GM18909 (cell line): ENCODE results near the gene VASH1.

Source experiments
- ATAC-seq: cut with Tn5 transposase; IDR thresholded peaks from one replicate; pipeline ENCODE4 v1.9.1; 2021; ENCODE audit warnings: mild to moderate bottlenecking; ENCODE audit not compliant: unreplicated experiment, poor library complexity

VASH1 gene

DNA sequence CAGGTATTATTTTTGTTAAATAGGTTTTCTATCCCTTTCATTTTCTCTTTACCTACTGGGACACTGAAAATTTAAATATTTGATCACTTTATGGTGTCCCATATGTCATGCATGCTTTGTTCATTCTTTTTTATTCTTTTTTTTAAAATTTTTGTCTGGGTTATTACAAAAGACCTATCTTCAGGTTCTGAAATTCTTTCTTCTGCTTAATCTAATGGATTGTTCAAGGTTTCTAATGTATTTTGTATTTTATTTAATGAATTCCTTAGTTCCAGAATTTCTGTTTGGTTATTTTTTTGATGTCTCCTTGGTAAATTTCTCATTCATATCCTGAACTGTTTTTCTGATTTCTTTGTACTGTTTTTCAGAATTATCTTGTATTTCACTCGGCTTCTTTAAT lies 20.2 kb upstream of the VASH1 start:
- no peak for ATAC-seq

DNA sequence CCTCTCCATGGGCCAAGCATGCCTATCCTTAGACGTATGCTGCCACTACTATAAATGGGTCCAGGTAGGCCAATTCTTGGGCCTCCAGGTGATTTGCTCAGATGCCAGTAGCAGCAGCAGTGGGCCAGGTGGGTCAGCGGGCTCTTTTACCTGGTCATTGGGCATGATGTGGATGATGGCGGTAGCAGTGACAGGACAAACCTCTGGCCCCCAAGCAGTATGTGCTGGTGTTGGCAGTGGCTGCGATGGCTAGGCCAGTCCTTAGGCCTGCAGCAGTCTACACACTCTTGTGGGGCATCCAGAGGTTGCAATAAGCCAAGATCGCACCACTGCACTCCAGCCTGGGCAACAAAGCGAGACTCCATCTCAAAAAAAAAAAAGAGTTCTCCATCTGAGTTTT lies 19.1 kb upstream of the VASH1 start:
- ATAC-seq, result no peak

DNA sequence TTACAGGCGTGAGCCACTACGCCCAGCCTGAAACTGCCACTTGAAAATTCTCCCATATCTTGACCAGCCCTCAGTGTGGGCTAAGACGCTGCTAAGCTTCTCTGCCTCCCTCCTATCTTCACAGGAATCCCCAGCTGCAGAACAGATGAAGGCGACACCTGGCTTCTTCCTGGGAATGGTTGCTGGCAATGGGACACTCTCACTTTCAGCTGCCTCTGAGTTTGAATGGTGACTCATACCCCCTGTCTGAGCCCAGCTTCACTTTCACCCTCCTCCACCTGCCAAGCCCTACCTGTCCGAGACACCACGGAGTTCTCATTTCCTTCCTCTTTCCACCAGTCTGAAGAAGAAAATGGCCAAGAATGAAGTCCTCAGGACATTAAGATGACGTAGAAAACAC lies 18.3 kb upstream of the VASH1 start:
- ATAC-seq, result no peak

DNA sequence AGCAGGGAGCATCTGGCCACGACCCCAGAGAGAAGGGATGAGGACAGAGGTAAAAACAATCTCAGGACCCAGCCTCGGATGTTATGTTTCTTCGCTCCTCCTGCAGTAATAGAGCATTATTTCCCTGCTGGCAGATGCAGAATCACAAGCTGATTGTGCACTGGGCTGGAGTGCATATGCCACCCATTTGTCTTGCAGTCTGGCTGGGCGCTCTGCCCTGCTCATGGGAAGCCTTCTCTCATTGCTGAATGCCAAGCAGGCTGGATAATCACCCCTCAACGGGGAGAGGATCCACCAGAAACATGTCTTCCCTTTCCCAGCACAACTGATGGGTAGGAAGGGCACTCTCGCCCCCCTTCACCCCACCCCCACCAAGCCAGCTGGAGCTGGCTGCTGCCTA lies 8.5 kb upstream of the VASH1 start:
- no peak for ATAC-seq

DNA sequence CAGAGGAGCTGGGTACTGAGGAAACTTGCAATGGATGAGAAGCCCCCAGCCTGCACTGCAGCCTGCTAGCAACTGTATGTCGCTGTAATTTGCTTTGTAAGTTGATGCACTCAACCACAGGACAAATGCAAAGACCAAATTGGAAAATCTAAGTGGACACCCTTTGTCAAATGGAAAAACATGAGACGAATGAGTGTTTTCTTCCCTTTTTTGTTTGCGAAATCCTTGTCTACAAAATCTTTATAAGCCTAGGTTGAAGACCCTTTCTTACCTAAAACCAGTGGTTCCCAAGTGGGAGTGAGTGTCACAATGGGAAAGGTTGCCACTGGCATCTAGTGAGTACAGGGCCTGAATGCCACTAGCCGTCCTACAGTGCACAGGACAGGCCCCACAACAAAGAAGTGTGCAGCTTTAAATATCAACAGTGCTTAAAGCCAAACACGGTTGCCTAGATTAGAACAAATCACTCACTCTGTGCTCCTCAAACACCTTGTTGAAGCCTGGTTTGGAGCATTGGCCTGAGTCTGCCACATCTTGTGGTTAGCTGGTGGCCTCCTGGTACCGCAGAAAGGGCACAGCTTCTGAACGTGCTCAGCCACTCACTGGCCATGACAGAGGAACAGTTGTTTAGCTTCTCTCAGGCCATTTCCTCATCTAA lies 7.6 kb upstream of the VASH1 start:
- no peak for ATAC-seq

DNA sequence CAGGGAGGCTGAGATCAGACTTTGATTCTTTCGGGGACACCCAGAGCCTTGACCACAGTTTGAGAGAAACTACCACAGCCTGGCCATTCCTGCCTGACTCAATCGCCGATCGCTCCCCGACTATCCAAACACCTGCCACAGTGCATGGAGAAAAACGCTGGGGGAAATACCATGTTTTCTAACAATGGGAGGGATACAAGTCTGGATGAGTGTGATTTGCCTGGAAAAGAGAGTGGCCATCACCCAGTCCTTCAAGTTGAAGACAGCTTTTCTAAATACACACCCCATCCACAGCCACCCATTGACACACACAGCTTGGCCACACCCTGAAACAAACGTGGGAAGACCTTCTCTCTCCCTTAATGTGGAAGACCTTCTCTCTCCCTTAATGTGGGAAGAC lies 6.7 kb upstream of the VASH1 start:
- no peak for ATAC-seq

DNA sequence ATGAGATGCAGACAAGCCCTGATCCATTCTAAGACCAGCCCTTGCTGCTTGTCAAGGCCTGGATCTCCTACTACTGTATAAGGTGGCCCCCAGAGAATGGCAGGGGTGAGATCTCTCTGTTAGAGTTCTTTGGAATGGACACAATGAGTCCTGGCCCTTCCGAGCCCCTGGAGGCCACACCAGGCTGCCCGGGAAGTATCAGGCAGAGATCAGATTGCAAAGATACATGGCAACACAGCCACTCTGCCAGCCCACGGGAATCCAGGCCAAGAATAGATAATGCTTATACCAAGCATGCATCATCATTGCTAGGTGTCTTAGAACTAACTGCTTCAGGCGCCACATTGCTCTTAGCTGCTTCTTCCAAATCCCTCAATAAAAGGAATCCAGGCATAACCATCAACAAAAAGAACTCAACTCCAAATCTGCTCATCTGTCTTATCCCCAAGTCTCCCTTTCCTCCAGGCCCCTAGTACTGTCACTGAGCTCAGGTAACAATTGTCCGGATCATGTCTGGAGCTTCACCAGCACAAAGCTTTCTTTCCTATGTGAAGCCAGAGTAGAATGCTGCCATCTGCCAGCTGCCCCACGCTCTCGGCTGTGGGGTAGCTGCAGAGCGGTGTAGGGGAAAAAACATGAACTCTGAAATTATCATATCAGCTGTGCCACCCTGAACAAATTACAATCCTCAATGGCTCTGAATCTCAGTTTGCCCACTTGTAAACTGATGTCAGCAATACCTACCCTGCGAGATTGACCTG lies 5.5 kb upstream of the VASH1 start:
- no peak for ATAC-seq

DNA sequence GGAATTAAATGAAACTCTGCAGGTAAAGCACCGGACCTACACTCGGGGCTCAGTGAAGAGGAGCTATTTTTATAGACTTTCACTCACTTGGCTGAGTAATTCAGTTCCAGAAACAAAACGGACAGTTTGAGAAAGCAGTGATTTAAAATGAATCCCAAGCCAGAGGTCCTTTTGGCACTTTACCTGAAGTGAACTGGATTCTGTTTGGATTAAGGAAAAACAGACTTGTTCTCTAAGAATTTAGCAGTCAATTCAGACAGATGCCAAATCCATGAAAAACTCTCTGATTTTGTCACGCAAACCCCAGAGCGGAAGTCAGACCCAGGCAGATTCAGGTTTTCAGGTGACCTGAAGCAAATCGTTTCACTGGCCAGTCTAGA lies 4.9 kb upstream of the VASH1 start:
- no peak for ATAC-seq

DNA sequence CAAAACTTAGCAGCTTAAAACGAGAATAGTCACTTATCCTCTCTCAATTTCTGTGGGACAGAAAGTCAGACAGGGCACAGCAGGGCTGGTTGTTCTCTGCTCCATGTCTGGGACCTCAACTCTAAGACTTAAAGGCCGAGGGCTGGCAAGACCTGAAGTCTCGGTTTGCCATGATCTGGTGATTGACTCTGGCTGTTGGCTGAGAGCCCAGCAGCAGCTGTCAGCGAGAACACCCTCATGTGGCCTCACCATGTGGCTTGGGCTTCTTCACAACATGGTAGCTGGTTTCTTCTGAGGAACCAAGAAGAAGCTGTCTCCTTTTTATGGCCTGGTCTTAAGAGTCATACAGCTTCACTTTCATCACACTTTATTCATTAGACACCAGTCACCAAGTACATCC lies 1.7 kb upstream of the VASH1 start:
- no peak for ATAC-seq

DNA sequence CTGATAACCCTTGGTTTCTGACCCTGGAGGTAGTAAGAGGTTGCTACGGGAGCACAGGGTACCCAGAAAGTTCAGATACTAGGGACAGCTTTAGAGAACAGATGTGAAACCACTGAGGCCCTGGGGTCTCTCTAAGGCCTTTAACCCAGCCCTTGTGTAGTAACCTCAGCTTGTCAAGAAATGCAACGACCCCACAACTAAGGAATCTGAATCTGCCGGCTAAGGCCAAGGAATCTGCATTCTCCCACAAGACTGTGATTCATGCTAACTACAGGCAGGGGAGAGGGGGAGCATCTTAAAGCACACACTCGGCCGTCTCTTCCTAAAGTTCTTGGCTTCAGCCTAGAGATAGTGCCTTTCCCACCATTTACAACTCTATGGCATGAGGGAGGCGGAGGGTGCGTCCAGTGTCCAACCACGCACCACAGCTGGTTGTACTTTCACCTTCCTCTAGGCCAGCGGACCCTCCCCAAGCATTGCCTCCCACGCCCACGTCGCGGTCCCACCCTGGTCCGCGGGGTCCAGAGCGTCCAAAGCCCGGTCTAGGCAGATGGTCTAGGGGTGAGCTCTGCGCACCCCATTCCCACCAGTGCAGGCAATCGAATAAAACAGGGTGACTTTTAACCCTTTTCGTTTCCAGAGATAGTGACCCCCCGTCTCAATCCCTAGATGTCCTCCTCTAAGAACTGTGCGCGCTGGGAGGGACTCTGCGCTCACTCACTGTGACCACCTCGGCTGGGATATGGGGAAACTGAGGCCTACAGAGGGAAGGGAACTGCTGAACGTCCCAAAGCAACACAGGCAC lies 735 bp upstream of the VASH1 start:
- no peak for ATAC-seq

DNA sequence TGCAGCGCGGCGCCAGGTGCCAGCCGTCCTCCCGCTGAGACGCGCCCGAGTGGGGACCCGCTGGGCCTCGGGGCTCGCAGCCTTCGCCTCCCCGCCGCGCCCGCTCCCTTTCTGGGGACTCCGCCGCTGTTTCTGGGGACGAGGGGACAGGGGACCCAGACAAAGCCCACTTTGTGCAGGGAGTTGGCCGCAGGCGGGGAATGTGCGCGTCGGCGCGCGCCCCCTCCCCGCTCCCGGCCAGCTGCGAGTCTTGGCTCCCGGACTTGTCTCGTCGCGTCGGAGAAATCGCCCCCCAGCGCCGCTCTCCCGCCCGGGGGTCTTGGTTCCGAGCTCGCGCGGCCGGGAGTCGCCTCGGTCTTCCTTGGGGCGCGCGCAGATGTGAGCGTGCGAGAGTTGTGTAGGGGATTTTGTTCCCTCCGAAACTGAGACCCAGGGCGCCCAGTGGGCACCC lies 717 bp downstream of the VASH1 start:
- peak; percentile 16 for ATAC-seq

DNA sequence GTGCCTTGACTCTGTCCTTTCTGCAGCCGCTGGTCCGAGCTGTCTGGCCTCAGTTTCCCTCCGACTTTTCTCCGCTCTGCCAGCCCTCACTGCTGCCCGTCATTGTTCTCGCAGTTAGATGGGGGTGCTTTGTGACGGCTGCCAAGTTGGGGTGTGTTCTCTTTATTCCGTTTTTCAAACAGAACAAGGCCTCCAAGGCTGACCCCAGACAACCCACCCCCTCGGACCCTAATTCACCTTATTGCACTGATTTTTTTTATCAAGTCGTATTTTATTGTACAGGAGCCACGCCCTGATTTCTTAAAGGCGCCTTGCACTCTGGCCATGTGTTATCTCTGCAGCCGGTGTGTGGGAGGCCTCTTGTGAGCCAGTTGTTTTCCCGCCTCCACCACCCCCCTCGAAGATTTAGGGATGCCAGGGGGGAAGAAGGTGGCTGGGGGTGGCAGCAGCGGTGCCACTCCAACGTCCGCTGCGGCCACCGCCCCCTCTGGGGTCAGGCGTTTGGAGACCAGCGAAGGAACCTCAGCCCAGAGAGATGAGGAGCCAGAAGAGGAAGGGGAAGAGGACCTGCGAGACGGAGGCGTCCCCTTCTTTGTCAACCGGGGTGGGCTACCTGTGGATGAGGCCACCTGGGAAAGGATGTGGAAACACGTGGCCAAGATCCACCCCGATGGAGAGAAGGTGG lies 1.3 kb downstream of the VASH1 start:
- no peak for ATAC-seq

DNA sequence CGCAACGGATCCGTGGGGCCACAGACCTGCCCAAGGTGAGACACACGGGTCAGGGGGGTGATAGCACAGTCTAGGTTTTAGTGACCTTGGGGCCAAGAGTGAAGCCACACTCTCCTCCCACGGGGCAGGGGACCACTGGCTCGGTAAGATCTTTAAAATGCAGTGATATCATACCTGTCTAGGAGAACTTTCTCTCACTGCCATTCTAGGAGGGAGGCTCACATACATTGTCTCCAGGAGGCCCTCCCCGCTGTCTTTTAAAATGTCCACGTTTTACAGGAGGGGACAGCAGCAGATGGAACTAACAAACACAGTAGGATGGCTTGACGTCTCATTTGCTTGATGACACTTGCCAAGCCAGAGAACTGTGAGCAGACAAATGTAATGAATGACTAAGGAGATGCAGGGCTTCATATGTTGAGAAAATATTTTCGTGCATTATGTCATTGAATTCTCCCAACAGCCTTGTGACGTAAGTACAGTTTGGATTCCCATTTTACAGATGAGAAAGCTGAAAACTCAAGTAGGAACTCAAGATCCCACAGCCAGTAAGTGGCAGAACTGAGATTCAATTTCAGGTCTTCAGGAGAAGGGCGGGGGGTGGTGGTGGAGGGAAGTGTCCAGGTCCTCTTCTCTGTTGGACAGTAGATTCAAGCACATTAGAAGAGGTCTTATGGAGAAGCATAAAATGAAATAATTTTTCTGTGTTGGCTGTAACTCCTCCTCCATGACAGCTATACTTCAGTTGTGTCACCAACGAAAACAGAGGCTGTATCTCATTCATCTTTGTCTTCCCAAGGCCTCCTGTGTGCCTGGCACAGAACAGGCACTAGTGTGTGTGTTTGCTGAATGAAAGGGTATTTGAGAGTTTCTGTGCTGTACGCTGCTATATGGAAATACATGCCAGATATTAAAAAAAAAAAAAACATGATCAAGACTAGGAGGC lies 2.1 kb downstream of the VASH1 start:
- no peak for ATAC-seq

DNA sequence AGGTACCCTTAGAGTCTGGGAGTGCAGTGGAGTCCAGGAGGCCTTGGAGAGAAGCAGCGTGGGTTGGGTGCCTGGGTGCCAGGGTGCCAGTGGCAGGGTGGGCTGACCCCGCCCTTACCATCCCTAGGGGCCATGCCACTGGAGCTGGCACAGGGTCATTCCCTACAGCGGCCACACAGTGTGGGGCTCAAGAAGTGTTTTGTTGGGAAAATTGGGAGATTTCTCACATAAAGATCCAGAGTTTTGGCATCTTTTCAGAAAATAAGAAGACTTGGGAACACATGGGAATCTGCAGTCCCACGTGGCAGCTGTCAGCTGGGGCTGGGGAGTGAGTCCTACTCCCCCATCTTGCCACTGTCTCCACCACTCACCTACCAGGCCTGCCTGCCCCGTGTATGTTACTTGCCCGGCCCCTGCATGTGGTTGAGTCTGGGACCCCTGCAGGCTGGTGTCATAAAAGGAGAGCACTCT lies 4.2 kb downstream of the VASH1 start:
- no peak for ATAC-seq

DNA sequence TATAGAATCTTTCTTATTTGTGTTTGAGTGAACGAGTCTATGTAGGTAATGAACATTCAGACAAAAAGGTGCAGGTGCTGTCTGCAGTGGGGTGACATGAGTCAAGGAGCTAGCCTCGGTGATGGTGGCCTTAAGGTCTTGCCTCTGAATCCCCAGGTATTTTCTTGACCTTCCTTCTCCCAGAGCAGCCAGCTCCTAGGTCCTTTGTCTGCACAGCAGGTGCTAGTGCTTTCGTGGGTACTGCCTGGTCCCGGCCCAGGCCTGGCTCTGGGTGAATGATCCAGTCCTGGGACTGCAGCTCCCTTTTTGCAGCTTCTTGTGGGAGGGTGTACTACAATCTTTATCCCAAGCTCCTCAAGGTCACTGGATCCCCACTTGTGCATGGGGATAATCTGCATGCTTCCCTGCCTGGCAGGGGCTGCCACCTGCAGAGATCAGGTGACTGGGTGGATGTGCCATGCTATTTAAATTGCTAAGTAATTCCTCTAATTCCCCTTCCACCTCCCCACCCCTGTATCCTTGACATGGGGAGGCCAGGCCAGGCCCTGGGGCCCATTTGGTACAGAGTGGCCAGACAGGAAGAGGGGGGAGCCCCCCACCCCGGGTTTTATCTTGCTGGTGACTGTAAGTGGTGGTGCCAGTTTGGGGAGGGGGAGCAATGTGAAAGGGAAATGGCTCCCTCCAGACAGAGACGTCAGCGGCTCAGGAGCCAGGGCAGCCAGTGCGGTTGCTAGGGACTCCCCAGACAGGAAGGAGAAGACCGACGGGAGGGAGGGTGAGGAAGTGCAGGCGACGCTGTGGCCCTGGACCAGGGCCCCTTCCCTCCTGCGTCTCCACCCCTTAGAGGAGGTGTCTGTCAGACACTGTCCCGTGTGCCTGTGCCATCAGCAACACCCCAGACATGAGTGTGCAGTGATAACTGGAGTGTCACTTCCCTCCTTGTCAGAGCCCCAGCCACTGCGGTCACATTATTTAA lies 6.7 kb downstream of the VASH1 start:
- peak; percentile 89 for ATAC-seq

DNA sequence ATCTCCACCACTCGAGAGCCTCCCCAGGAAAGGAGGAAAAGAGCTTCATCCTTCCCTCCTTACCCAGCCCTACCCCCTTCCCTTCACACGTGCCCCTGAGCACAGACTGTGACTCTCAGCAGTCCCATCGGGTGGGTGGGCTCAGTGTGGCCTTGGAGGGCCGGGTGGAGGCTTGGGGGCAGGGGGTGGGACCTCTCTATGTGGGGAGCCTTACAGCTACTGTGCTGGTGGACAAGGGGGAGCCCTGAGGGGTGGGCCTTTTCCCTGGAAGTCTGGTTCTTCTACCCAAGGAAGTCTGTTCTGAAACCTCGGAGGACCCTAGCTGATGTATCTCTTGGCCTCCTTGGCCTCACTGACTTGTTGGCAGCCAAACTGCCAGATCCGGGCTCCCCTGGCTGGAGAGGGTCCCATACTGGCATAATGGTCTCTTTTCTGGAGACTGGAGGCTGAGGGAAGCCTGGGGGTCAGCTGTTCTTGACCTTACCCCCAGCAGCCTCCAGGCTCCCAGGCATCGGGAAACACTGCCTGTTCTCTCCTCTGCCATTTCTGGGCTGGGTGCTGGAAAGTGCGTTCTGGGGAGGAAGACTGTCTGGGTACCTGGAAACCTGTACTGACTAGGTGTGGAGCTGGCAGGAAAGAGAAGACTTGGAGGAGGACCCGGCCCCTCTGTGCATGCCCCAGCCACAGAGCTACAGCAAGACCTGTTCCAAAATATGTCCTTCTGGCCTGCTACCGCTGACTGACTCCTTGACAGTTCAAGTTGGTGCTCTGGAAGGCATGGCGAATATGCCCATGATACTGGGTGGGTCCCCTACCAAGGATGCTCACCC lies 7.6 kb downstream of the VASH1 start:
- peak; percentile 21 for ATAC-seq

DNA sequence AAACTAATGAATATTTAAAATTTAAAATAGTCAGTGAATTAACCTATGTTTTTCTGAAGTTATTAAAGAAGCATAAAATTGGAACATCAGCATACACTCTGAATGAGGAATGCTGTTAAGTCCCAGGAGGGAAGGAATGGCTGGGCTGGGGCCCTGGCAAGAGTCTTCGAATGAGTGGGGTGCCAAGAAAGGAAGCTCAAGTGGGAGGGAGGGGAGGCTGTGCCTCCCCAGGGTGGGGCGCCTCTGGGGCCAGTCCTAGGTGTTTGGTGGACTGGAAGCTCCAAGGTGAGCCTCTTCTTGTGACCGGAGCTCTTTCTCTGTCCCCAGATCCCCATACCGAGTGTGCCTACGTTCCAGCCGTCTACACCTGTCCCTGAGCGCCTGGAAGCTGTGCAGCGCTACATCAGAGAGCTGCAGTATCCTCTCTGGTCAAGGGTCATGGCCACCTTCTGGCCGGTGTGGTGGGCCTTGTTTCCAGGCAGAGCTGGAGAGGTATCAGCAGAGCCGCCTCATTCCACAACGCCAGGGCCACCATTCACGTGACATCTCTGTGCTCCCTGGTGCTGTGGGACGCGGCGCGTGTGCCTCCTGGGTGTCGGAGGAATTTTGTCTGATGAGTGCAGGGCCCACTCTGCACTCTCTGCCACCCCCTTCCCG lies 8.5 kb downstream of the VASH1 start:
- ATAC-seq, result no peak
